COLO668 (cell line): ENCODE results near the gene CCSAP.
"Not testable (repeated sequence)": the region's sequence is repeated elsewhere in the genome, so short reads cannot be mapped to it uniquely, and the experiment has no call there.

Experiments used
- DNase-seq: peaks from one replicate; lab custom pipeline; 2025; ENCODE audit not compliant: unreplicated experiment; lab: John Stamatoyannopoulos, UW

The CCSAP gene

GRCh38 chr1:229342656-229343569, at the start of gene CCSAP:
TSS of gene CCSAP (minus strand) at chr1:229343047. CDS start at chr1:229342465, 582 bp downstream.
- peak; percentile 79 for DNase-seq

GRCh38 chr1:229390130-229390529, 47.3 kb upstream of the CCSAP start:
- no peak for DNase-seq

- no peak for DNase-seq
Measured at GRCh38 chr1:229388897-229389580, 46.2 kb upstream of the CCSAP start.

- DNase-seq: no peak
Measured at GRCh38 chr1:229385853-229386456, 43.1 kb upstream of the CCSAP start.

- DNase-seq: no peak
Measured at GRCh38 chr1:229384822-229385221, 42.0 kb upstream of the CCSAP start.

- no peak for DNase-seq
Measured at GRCh38 chr1:229383961-229384360, 41.1 kb upstream of the CCSAP start.

GRCh38 chr1:229383188-229383587, 40.3 kb upstream of the CCSAP start:
- DNase-seq: no peak

- peak; percentile 28 for DNase-seq
Measured at GRCh38 chr1:229381234-229381633, 38.4 kb upstream of the CCSAP start.

GRCh38 chr1:229380536-229381160, 37.8 kb upstream of the CCSAP start:
- DNase-seq: peak; percentile 33

- no peak for DNase-seq
Measured at GRCh38 chr1:229379846-229380245, 37.0 kb upstream of the CCSAP start.

- DNase-seq: no peak
Measured at GRCh38 chr1:229378586-229379367, 35.9 kb upstream of the CCSAP start.

GRCh38 chr1:229378035-229378434, 35.2 kb upstream of the CCSAP start:
- DNase-seq: not testable (repeated sequence)

GRCh38 chr1:229377429-229377828, 34.6 kb upstream of the CCSAP start:
- no peak for DNase-seq

- no peak for DNase-seq
Measured at GRCh38 chr1:229376521-229376920, 33.7 kb upstream of the CCSAP start.

GRCh38 chr1:229374485-229374884, 31.6 kb upstream of the CCSAP start:
- DNase-seq: no peak

- no peak for DNase-seq
Measured at GRCh38 chr1:229373395-229373794, 30.5 kb upstream of the CCSAP start.

GRCh38 chr1:229372251-229372650, 29.4 kb upstream of the CCSAP start:
- DNase-seq: no peak

- DNase-seq: no peak
Measured at GRCh38 chr1:229371624-229372023, 28.8 kb upstream of the CCSAP start.

- no peak for DNase-seq
Measured at GRCh38 chr1:229370601-229371021, 27.8 kb upstream of the CCSAP start.

GRCh38 chr1:229368347-229368746, 25.5 kb upstream of the CCSAP start:
- no peak for DNase-seq
